H1 (cell line): ENCODE results near the gene KCNJ12. TPM values are rescaled to one million over a fixed set of nuclear protein-coding genes. Genes with fewer than 3 reads are reported as not detected.
"Not testable (repeated sequence)": the region's sequence is repeated elsewhere in the genome, so short reads cannot be mapped to it uniquely, and the experiment has no call there.

ENCODE experiments used
- CTCF ChIA-PET: fragments of 300-600 bp; sonication (Branson Sonifier 250); formaldehyde crosslinking; loops from one replicate; lab custom pipeline; 2021; ENCODE audit not compliant: partially characterized antibody; lab: Charles Lee
- POLR2A ChIA-PET: fragments of 300-600 bp; sonication (Branson Sonifier 250); formaldehyde crosslinking; loops from one replicate; lab custom pipeline; 2021; ENCODE audit warnings: inconsistent platforms; ENCODE audit not compliant: partially characterized antibody; lab: Charles Lee
- DNase-seq, 2 experiments: peaks; one replicate each; pipeline versions ENCODE4 v3.0.0 to v3.0.0-alpha.2; 2010 to 2022; ENCODE audit warnings: low spot score in 2 of 2, low read depth in 1 of 2, mixed read lengths in 1 of 2
- FAIRE-seq: peaks from 2 replicates; lab custom pipeline; 2011; peaks lifted over from hg19 to GRCh38; lab: Jason Lieb, UNC
- H2AFZ ChIP-seq: 2 replicates; pipeline ENCODE4 v1.8.1; 2012; ENCODE audit warnings: low read length, inconsistent platforms
- H2AK5ac ChIP-seq: 2 replicates; pipeline ENCODE4 v1.6.1; 2013; ENCODE audit warnings: low read depth, low read length
- H2BK120ac ChIP-seq: replicated peaks from 2 replicates; pipeline ENCODE3; 2013; ENCODE audit warnings: low read depth, low read length, inconsistent platforms
- H2BK12ac ChIP-seq: 2 replicates; pipeline ENCODE4 v1.6.1; 2013; ENCODE audit warnings: low read depth, low read length
- H2BK15ac ChIP-seq: 2 replicates; pipeline ENCODE4 v1.6.1; 2013; ENCODE audit warnings: low read length
- H2BK20ac ChIP-seq: 2 replicates; pipeline ENCODE4 v1.6.1; 2013; ENCODE audit warnings: low read length
- H2BK5ac ChIP-seq: 2 replicates; pipeline ENCODE4 v1.6.1; 2013; ENCODE audit warnings: low read depth, low read length
- H3K14ac ChIP-seq: 2 replicates; pipeline ENCODE4 v1.6.1; 2013; ENCODE audit warnings: inconsistent platforms; ENCODE audit not compliant: insufficient read length
- H3K18ac ChIP-seq: 2 replicates; pipeline ENCODE4 v1.6.1; 2013; ENCODE audit warnings: low read length; ENCODE audit errors: extremely low read depth
- H3K23ac ChIP-seq: 2 replicates; pipeline ENCODE4 v1.6.1; 2013; ENCODE audit warnings: inconsistent platforms; ENCODE audit not compliant: insufficient read length
- H3K23me2 ChIP-seq: 2 replicates; pipeline ENCODE4 v1.6.1; 2013; ENCODE audit warnings: low read depth, low read length
- H3K27ac ChIP-seq: 2 replicates; pipeline ENCODE4 v1.6.1; 2011; ENCODE audit warnings: low read depth, low read length, inconsistent platforms
- H3K27me3 ChIP-seq, 4 experiments: replicated peaks in 1 of 4; 1 replicate in 1 of 4; 2 replicates in 3 of 4; pipeline versions ENCODE4 v1.6.1 to v1.8.1; 2011 to 2013; ENCODE audit warnings: low read length in 3 of 4, mild to moderate bottlenecking in 3 of 4, inconsistent platforms in 2 of 4, mixed read lengths in 2 of 4, moderate library complexity in 1 of 4; ENCODE audit not compliant: control insufficient read depth in 3 of 4, insufficient read depth in 3 of 4; ENCODE audit errors: extremely low read depth in 1 of 4
- H3K36me3 ChIP-seq, 4 experiments: 2 replicates each; pipeline versions ENCODE4 v1.6.1 to v1.8.1; 2011 to 2013; ENCODE audit warnings: mild to moderate bottlenecking in 4 of 4, low read length in 3 of 4, moderate library complexity in 2 of 4, control low read depth in 1 of 4, inconsistent platforms in 1 of 4; ENCODE audit not compliant: insufficient read depth in 4 of 4, control insufficient read depth in 2 of 4
- H3K4ac ChIP-seq: replicated peaks from 2 replicates; pipeline ENCODE3; 2013; ENCODE audit warnings: low read length, low read depth, mixed read lengths, inconsistent platforms; ENCODE audit not compliant: insufficient read length
- H3K4me1 ChIP-seq, 4 experiments: replicated peaks in 1 of 4; 1 replicate in 1 of 4; 2 replicates in 3 of 4; pipeline versions ENCODE4 v1.6.1 to v1.8.1; 2011 to 2013; ENCODE audit warnings: low read length in 3 of 4, inconsistent platforms in 2 of 4, mixed read lengths in 1 of 4; ENCODE audit not compliant: insufficient read depth in 4 of 4, control insufficient read depth in 3 of 4
- H3K4me2 ChIP-seq, 2 experiments: 2 replicates each; pipeline versions ENCODE4 v1.6.1 to v1.8.1; 2011 to 2013; ENCODE audit warnings: low read depth in 2 of 2, low read length in 2 of 2, control low read depth in 1 of 2, inconsistent platforms in 1 of 2, mild to moderate bottlenecking in 1 of 2; ENCODE audit not compliant: insufficient read depth in 1 of 2
- H3K4me3 ChIP-seq, 4 experiments: fragments of 200-600, 300-600 bp in 1 of 4; sonication (generic), shearing (Covaris generic), sonication (Bioruptor Twin) in 1 of 4; 2 replicates each; pipeline versions ENCODE4 v1.5.1 to v1.8.1; 2011 to 2016; ENCODE audit warnings: low read length in 4 of 4, low read depth in 3 of 4, control low read depth in 2 of 4, inconsistent platforms in 2 of 4, mild to moderate bottlenecking in 2 of 4, mixed read lengths in 1 of 4, moderate library complexity in 1 of 4; ENCODE audit not compliant: insufficient read depth in 2 of 4; ENCODE audit errors: extremely low read depth in 1 of 4
- H3K56ac ChIP-seq: replicated peaks from 2 replicates; pipeline ENCODE3; 2013; ENCODE audit warnings: low read depth, mild to moderate bottlenecking, mixed read lengths, low read length, inconsistent platforms; ENCODE audit not compliant: insufficient read length
- H3K79me1 ChIP-seq: 2 replicates; pipeline ENCODE4 v1.6.1; 2013; ENCODE audit warnings: low read depth, low read length, control low read depth
- H3K79me2 ChIP-seq, 2 experiments: 2 replicates each; pipeline versions ENCODE4 v1.6.1 to v1.8.1; 2012 to 2013; ENCODE audit warnings: low read length in 2 of 2, mild to moderate bottlenecking in 2 of 2, inconsistent platforms in 1 of 2; ENCODE audit not compliant: insufficient read depth in 2 of 2, control insufficient read depth in 1 of 2
- H3K9ac ChIP-seq, 4 experiments: replicated peaks in 1 of 4; 1 replicate in 1 of 4; 2 replicates in 3 of 4; pipeline versions ENCODE4 v1.6.1 to v1.8.1; 2011 to 2013; ENCODE audit warnings: low read depth in 3 of 4, low read length in 3 of 4, control low read depth in 2 of 4, mild to moderate bottlenecking in 2 of 4, moderate library complexity in 2 of 4, inconsistent platforms in 1 of 4; ENCODE audit errors: extremely low read depth in 1 of 4
- H3K9me3 ChIP-seq, 2 experiments: 2 replicates each; pipeline versions ENCODE4 v1.6.1 to v1.8.1; 2012 to 2013; ENCODE audit warnings: mild to moderate bottlenecking in 2 of 2, moderate library complexity in 2 of 2, control low read depth in 1 of 2, inconsistent platforms in 1 of 2, low read depth in 1 of 2, low read length in 1 of 2, mixed read lengths in 1 of 2; ENCODE audit not compliant: insufficient read depth in 2 of 2
- H4K20me1 ChIP-seq, 2 experiments: replicated peaks in 1 of 2; 2 replicates each; pipeline versions ENCODE3 to v1.8.1; 2011 to 2013; ENCODE audit warnings: inconsistent platforms in 2 of 2, low read length in 2 of 2, mild to moderate bottlenecking in 1 of 2; ENCODE audit not compliant: insufficient read depth in 2 of 2, control insufficient read depth in 1 of 2
- H4K5ac ChIP-seq: 2 replicates; pipeline ENCODE4 v1.6.1; 2013; ENCODE audit warnings: low read length, low read depth, mixed read lengths, inconsistent platforms; ENCODE audit not compliant: insufficient read length
- H4K8ac ChIP-seq: 2 replicates; pipeline ENCODE4 v1.8.0; 2013; ENCODE audit warnings: mild to moderate bottlenecking, moderate library complexity, low read length, inconsistent platforms; ENCODE audit not compliant: insufficient read depth; ENCODE audit errors: extremely low read depth
- H4K91ac ChIP-seq: replicated peaks from 2 replicates; pipeline ENCODE3; 2013; ENCODE audit warnings: low read length, mixed read lengths, inconsistent platforms; ENCODE audit not compliant: insufficient read length
- whole genome bisulfite sequencing, 2 experiments: shearing (Covaris generic) in 1 of 2; methylation state at CpG; one replicate each; pipeline versions ENCODE4 v1.1.6 to v1.1.7; 2013 to 2015; ENCODE audit warnings: low lambda C conversion rate in 2 of 2, mixed read lengths in 2 of 2, inconsistent platforms in 1 of 2, low coverage in 1 of 2, missing lambda C conversion rate in 1 of 2; ENCODE audit not compliant: insufficient replicate concordance in 2 of 2, insufficient coverage in 1 of 2, insufficient read length in 1 of 2; ENCODE audit errors: extremely low coverage in 1 of 2, missing lambda C conversion rate in 1 of 2; 5-methylcytosine and 5-hydroxymethylcytosine counted together
- polyA plus RNA-seq, 7 experiments: library from polyadenylated mRNA; depleted of rRNA in 3 of 7; stranded (reverse) in 5 of 7; unstranded in 2 of 7; fragments of >200 nt in 5 of 7; fragments of 200-250 nt in 2 of 7; gene quantifications; 1 replicate in 5 of 7; 2 replicates in 1 of 7; 4 replicates in 1 of 7; pipeline versions ENCODE4 v1.2.1 to v1.2.3, GENCODE V29; 2011 to 2013; ENCODE audit warnings: missing spikeins in 2 of 7, mixed read lengths in 2 of 7
- total RNA-seq: library from RNA; stranded (reverse); fragmentation: NEBNext Ultra II Directional; extraction: Animal tissue kit (Norgen Biotek cat#: 25700); gene quantifications from 2 replicates; pipeline ENCODE4 v1.2.1, GENCODE V29; 2021

Gene KCNJ12
- total and polyA plus RNA-seq, 2 of the 8 experiments (the other 6 are each of a cell fraction or from before 2014, with no cell fraction given) = 1.2 to 1.5 TPM

GRCh38 chr17:21337981-21338625 is 38.1 kb upstream of the KCNJ12 start:
- H3K79me1 ChIP-seq, H2AK5ac ChIP-seq, FAIRE-seq, H2BK20ac ChIP-seq, H3K36me3 ChIP-seq, H3K4me2 ChIP-seq, CTCF ChIA-PET, H3K9ac ChIP-seq, H2BK5ac ChIP-seq, H4K91ac ChIP-seq, H3K23ac ChIP-seq, H2AFZ ChIP-seq, H3K79me2 ChIP-seq, H3K4me3 ChIP-seq, H3K27me3 ChIP-seq, H3K18ac ChIP-seq, H4K20me1 ChIP-seq, H3K4ac ChIP-seq, H4K5ac ChIP-seq, H3K9me3 ChIP-seq, H2BK15ac ChIP-seq, H3K14ac ChIP-seq, H3K56ac ChIP-seq, POLR2A ChIA-PET, H4K8ac ChIP-seq, H3K23me2 ChIP-seq, H3K4me1 ChIP-seq, H3K27ac ChIP-seq, DNase-seq, H2BK120ac ChIP-seq, H2BK12ac ChIP-seq: not testable (repeated sequence)
- 71% methylated on average over 8 of the region's 8 CpGs; no CpG with 5 or more reads in 1 of the 2 experiments for WGBS, 2 experiments
